Forelimb muscle (tissue), 1 donor: Measurements from ENCODE around the gene COPS4. TPM values are rescaled to one million over a fixed set of nuclear protein-coding genes. Genes with fewer than 3 reads are reported as not detected.
"Not testable (repeated sequence)": the region's sequence is repeated elsewhere in the genome, so short reads cannot be mapped to it uniquely, and the experiment has no call there.

Experiments used
- DNase-seq: peaks from one replicate; pipeline ENCODE4 v3.0.0-alpha.2; 2013; ENCODE audit warnings: low read depth
- polyA plus RNA-seq: library from polyadenylated mRNA; unstranded; fragments of 120-200 nt; gene quantifications from one replicate; pipeline ENCODE4 v1.2.1, GENCODE V29; 2013; ENCODE audit not compliant: insufficient read length

The COPS4 gene
- polyA plus RNA-seq, 1 donor: 62.7 TPM

GRCh38 chr4:83023599-83023998 lies 11.4 kb upstream of the COPS4 start:
- not testable (repeated sequence) for DNase-seq

GRCh38 chr4:83024233-83024632 lies 10.8 kb upstream of the COPS4 start:
- no peak for DNase-seq

- no peak for DNase-seq
These were observed 9.4 kb upstream of the COPS4 start for GRCh38 chr4:83025563-83025962.

GRCh38 chr4:83028976-83029375 lies 6.0 kb upstream of the COPS4 start:
- DNase-seq: no peak

- DNase-seq: no peak
These were observed 5.3 kb upstream of the COPS4 start for GRCh38 chr4:83029688-83030087.

- no peak for DNase-seq
These were observed 2.1 kb downstream of the COPS4 start for GRCh38 chr4:83036991-83037665.

- DNase-seq: no peak
These were observed 5.3 kb downstream of the COPS4 start for GRCh38 chr4:83040269-83040668.

GRCh38 chr4:83043157-83043556 lies 8.2 kb downstream of the COPS4 start:
- DNase-seq: not testable (repeated sequence)

- DNase-seq: no peak
These were observed 8.9 kb downstream of the COPS4 start for GRCh38 chr4:83043801-83044407.

- no peak for DNase-seq
These were observed 11.9 kb downstream of the COPS4 start for GRCh38 chr4:83046693-83047473.

GRCh38 chr4:83048781-83049180 lies 13.8 kb downstream of the COPS4 start:
- not testable (repeated sequence) for DNase-seq

- DNase-seq: no peak
These were observed 19.9 kb downstream of the COPS4 start for GRCh38 chr4:83054928-83055327.

- no peak for DNase-seq
These were observed 27.8 kb downstream of the COPS4 start for GRCh38 chr4:83062739-83063138.

- DNase-seq: no peak
These were observed 30.3 kb downstream of the COPS4 start for GRCh38 chr4:83065266-83065665.

GRCh38 chr4:83067058-83067639 lies 32.2 kb downstream of the COPS4 start:
- no peak for DNase-seq

GRCh38 chr4:83071116-83071515 lies 36.1 kb downstream of the COPS4 start:
- DNase-seq: no peak

- DNase-seq: peak; percentile 24
These were observed 39.2 kb downstream of the COPS4 start for GRCh38 chr4:83074086-83074704.

GRCh38 chr4:83074783-83075182 lies 39.8 kb downstream of the COPS4 start:
- DNase-seq: not testable (repeated sequence)

- DNase-seq: no peak
These were observed 40.5 kb downstream of the COPS4 start for GRCh38 chr4:83075311-83076095.

GRCh38 chr4:83080561-83080960 lies 45.6 kb downstream of the COPS4 start:
- no peak for DNase-seq

- DNase-seq: no peak
These were observed 47.8 kb downstream of the COPS4 start for GRCh38 chr4:83082777-83083176.
